Uterus (tissue), 2 donors: ENCODE data around the gene TMC4.

ENCODE experiments used
- CTCF ChIP-seq, 4 experiments: fragments of 200-600 bp in 2 of 4; fragments of 450-650 bp in 2 of 4; sonication (generic) in 2 of 4; IDR thresholded peaks; one replicate each; pipeline ENCODE4 v1.5.1; 2016 to 2019; ENCODE audit warnings: antibody characterized with exemption in 4 of 4, mild to moderate bottlenecking in 2 of 4, moderate library complexity in 1 of 4
- POLR2A ChIP-seq, 2 donors: fragments of 450-650 bp; IDR thresholded peaks; one replicate each; pipeline ENCODE4 v1.6.1; 2016; ENCODE audit warnings: antibody characterized with exemption in 2 of 2, mild to moderate bottlenecking in 1 of 2, moderate library complexity in 1 of 2

- TF ChIP-seq POLR2A (IDR thresholded peaks at IDR 0.05): no peak
- TF ChIP-seq CTCF (IDR thresholded peaks at IDR 0.05): no peak
These were observed 14.1 kb downstream of the TMC4 start for GRCh38 chr19:54158812-54159351.
